Loucy (cell line): ENCODE measurements around the gene MRPL34.

Experiments
- CTCF ChIP-seq: fragments of 200-600 bp; sonication (generic); conservative IDR thresholded peaks from 2 replicates; pipeline ENCODE4 v1.5.1; 2014; ENCODE audit warnings: mild to moderate bottlenecking, antibody characterized with exemption, low read length
- EZH2phosphoT487 ChIP-seq: fragments of 200-600 bp; IDR thresholded peaks from 2 replicates; pipeline ENCODE4 v1.6.1; 2018; ENCODE audit warnings: antibody characterized with exemption, mild to moderate bottlenecking, moderate library complexity, borderline replicate concordance

GRCh38 chr19:17279436-17279835 lies 26.2 kb upstream of the MRPL34 start:
- no peak for TF ChIP-seq CTCF
- TF ChIP-seq EZH2phosphoT487, result no peak
